Fibroblast of lung (primary cell): ENCODE results near the gene KIR2DL3.
"Not testable (repeated sequence)": the region's sequence is repeated elsewhere in the genome, so short reads cannot be mapped to it uniquely, and the experiment has no call there.

ENCODE experiments used
- CTCF ChIP-seq, 2 donors: IDR thresholded peaks in 1 of 2; conservative IDR thresholded peaks in 1 of 2; 1 replicate in 1 of 2; 2 replicates in 1 of 2; pipeline ENCODE4 v1.5.1; 2011 to 2012; ENCODE audit warnings: low read length in 2 of 2, control low read depth in 1 of 2, inconsistent platforms in 1 of 2, low read depth in 1 of 2, mild to moderate bottlenecking in 1 of 2
- EZH2 ChIP-seq: IDR thresholded peaks from 2 replicates; pipeline ENCODE4 v1.5.1; 2012; ENCODE audit warnings: low read length, control low read depth, mild to moderate bottlenecking; ENCODE audit errors: missing control alignments

DNA sequence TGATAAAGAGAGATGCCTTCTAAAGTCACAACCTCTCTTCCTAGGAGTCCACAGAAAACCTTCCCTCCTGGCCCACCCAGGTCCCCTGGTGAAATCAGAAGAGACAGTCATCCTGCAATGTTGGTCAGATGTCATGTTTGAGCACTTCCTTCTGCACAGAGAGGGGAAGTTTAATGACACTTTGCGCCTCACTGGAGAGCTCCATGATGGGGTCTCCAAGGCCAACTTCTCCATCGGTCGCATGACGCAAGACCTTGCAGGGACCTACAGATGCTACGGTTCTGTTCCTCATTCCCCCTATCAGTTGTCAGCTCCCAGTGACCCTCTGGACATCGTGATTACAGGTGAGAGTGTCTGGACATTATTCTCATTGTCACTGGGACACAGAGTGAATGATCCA lies 49.8 kb downstream of the KIR2DL3 start:
- not testable (repeated sequence) for TF ChIP-seq CTCF (conservative IDR thresholded peaks at IDR 0.05 in 1 of 2, IDR thresholded peaks at IDR 0.05 in 1 of 2; ENCODE audit: low read depth in 1 of 2, low read length in 2 of 2); EZH2
